ENCODE data around the gene PCNX3.

PCNX3 gene

DNA sequence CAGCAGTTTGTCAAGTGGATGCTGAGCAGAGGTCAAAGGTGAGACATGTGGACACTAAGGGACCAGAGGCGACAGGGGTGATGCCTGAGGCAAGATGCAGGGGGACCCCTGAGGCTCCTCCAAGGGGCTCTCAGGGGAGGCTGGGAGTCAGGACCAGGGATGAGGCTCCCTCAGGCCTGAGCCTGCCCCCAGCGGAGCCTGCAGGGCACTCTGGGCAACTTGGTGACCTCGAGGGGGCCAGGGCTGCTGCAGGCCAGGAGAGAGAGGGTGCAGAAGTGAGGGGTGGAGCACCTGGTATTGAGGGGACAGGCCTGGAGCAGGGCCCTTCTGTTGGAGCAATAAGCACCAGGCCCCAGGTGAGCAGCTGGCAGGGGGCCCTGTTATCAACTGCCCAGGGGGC, 33.6 kb upstream of the PCNX3 start:
- H3K27ac ChIP-seq: no peak overlapping the region
- TF ChIP-seq, protein P1, sequence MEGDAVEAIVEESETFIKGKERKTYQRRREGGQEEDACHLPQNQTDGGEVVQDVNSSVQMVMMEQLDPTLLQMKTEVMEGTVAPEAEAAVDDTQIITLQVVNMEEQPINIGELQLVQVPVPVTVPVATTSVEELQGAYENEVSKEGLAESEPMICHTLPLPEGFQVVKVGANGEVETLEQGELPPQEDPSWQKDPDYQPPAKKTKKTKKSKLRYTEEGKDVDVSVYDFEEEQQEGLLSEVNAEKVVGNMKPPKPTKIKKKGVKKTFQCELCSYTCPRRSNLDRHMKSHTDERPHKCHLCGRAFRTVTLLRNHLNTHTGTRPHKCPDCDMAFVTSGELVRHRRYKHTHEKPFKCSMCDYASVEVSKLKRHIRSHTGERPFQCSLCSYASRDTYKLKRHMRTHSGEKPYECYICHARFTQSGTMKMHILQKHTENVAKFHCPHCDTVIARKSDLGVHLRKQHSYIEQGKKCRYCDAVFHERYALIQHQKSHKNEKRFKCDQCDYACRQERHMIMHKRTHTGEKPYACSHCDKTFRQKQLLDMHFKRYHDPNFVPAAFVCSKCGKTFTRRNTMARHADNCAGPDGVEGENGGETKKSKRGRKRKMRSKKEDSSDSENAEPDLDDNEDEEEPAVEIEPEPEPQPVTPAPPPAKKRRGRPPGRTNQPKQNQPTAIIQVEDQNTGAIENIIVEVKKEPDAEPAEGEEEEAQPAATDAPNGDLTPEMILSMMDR (conservative IDR thresholded peaks at IDR 0.05): no peak

DNA sequence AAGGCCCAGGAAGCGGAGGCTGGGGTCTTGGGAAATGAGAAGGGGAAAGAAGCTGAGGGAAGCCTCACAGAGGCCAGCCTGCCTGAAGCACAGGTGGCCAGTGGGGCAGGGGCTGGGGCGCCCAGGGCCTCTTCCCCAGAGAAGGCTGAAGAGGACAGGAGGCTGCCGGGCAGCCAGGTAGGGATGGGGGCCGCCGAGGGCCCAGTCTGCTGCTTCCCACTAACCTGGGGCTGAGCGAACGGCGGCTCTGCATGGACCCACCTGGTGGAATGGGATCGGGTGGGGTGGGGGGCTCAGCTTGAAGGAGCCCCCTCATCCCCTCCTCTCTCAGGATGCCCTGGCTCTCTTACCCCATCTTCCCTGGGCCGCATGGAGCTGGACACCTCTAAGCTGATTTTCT, 32.0 kb upstream of the PCNX3 start:
- TF ChIP-seq, protein P1 (conservative IDR thresholded peaks at IDR 0.05): no peak
- H3K27ac ChIP-seq: no peak overlapping the region

DNA sequence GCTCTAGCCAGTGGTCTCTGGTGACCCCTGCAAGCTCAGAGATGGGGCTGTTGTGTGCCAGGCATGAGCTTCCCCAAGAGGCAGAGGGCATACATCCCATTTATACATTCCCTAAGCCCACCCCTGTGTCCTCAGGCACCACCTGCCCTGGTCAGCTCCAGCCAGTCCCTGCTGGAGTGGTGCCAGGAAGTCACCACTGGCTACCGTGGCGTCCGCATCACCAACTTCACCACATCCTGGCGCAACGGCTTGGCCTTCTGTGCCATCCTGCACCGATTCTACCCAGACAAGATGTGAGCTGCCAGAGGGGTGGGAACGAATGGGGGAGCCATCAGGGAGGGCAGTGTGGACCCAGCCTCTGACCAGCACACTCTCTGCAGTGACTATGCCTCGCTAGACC, 31.5 kb upstream of the PCNX3 start:
- TF ChIP-seq, protein P1 (conservative IDR thresholded peaks at IDR 0.05): no peak
- no peak overlapping the region for H3K27ac ChIP-seq

DNA sequence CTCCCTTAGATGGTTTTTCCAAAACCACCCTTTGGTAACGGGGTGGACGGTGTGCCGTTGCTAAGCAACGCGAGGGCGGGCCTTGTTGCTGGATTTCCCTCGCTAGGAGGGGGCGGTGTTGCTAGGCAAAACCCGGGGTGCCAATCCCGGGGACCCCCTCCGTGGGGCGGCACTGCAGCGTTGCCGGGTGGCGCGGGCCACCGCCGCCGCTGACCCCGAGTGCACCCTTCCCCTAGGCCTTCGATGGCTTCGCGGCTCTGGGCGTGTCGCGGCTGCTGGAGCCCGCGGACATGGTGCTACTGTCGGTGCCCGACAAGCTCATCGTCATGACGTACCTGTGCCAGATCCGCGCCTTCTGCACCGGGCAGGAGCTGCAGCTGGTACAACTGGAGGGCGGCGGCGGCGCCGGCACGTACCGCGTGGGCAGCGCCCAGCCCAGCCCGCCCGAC, 30.8 kb upstream of the PCNX3 start:
- H3K27ac ChIP-seq: no peak overlapping the region
- TF ChIP-seq, protein P1 (conservative IDR thresholded peaks at IDR 0.05): no peak

DNA sequence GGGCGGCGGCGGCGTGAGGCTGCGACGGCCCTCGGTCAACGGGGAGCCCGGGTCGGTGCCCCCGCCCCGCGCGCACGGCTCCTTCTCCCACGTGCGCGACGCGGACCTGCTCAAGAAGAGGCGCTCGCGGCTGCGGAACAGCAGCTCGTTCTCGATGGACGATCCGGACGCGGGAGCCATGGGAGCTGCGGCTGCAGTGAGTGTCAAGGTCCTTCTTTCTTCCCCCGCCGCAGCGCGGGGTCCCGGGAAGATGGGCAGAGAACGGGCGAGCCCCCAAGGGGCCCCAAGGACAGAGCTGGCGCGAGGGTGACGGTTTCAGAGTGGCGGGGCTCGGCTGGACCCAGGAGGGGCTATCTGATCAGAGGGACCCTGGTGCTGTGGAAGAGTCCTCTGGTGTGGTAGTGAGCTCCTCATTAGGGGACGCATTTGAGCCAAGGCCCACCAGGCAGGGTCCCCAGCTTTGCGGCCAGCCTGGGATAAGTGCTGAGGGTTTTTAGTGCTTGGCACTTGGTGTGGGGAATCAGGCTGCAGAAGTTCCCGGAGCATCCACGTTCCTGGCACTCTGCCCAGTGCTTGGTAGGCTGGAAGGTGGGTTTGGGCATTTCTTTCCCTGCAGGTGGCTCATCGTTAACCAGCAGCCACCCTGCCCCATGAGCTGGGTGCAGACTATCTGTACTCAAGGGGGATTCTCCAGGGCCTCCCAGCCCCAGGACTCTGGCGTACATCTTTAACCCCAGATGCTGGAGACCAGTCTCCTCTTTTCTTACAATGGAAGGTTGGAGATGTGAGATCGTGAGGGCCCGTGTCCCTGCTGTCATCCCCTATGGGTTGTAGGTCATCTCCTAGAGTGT, 30.0 kb upstream of the PCNX3 start:
- no peak overlapping the region for H3K27ac ChIP-seq
- TF ChIP-seq, protein P1 (conservative IDR thresholded peaks at IDR 0.05): no peak

DNA sequence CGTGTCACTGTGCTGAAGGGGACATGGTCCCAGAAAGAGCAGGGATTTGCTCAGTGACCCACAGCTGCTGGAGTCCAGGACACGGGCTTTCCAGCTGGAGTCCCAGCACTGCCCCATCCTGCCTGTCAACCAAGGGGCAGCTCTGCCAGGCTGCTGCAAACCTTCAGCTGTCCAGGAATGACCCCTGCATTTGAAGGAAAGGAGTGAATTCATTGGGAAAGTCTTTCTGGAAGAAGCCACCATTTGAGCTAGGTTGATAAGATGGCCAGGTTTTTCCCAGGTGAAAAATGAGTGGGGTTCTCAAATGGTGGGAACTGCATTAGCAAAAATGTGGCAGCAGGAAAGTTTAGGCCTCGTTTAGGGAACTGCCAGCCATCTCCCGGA, 29.3 kb upstream of the PCNX3 start:
- TF ChIP-seq, protein P1 (conservative IDR thresholded peaks at IDR 0.05): no peak
- H3K27ac ChIP-seq: no peak overlapping the region

DNA sequence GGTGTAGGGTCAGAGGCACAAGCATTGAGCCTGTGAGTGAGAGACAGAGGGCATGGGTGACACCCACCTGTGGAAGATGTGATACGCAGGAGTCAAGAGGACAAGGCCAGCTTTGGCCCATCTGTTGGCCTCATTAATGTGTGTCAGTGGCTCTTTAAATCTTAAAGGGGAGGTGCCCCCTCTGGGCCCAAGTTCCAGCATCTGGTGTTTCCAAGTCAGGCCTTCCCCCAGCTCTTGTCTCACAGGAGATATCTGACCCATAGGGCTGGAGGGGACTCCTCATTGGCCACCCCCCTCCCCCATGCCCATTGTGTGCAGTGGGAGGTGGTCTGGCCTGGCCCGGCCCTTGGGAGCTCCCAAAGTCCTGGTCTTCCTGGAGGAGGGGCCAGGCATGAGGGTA, 28.9 kb upstream of the PCNX3 start:
- no peak overlapping the region for H3K27ac ChIP-seq

More for the DNA sequence above, 28.9 kb upstream of the PCNX3 start:
- TF ChIP-seq, protein P1 (conservative IDR thresholded peaks at IDR 0.05): no peak

All from VCaP (cell line).